ENCODE data around the gene GABRP. TPM values are rescaled to one million over a fixed set of nuclear protein-coding genes. Genes with fewer than 3 reads are reported as not detected.

The GABRP gene
- total and polyA plus RNA-seq, 2 experiments from 2014 or later = 3.6 to 6.3 TPM

- Histone ChIP-seq H3K36me3 (ENCODE audit: insufficient read depth) (no peaks in the 10 kb centered on the region), H4K20me1 (replicated peaks; ENCODE audit: insufficient read depth) (no peaks in the 10 kb centered on the region), H3K27ac (ENCODE audit: low read depth) (no peak overlapping the region), H3K27me3 (ENCODE audit: insufficient read depth) (no peaks in the 10 kb centered on the region), H3K9me2 (ENCODE audit: insufficient read depth) (peaks cover 41% of the 10 kb centered on the region), H3K4me3 (no peak overlapping the region), H3K79me2 (replicated peaks; ENCODE audit: insufficient read depth) (no peaks in the 10 kb centered on the region), H3K4me1 (ENCODE audit: insufficient read depth) (peaks cover 9% of the 10 kb centered on the region; the same call in 1 of the 2 replicates), H2AFZ (no peak overlapping the region), H3F3A (replicated peaks; ENCODE audit: low read depth) (peaks cover 5% of the 10 kb centered on the region; the same call in 1 of the 2 replicates), H3K4me2 (no peak overlapping the region)
- Mint-ChIP-seq H3K4me3 (no peak overlapping the region), H3K27me3 (ENCODE audit: insufficient read depth, low read depth, poor library complexity) (peaks cover 9% of the 10 kb centered on the region), H3K4me1 (peaks cover 22% of the 10 kb centered on the region), H3K36me3 (ENCODE audit: low read depth) (peaks cover 16% of the 10 kb centered on the region), H3K9me3 (peaks cover 4% of the 10 kb centered on the region; the same call in 1 of the 3 replicates), H3K27ac (no peak overlapping the region)
- TF ChIP-seq JUNB (IDR thresholded peaks at IDR 0.05; ENCODE audit: unreplicated experiment) = no peak
- DNase-seq (ENCODE audit: low spot score) = no peak
- ATAC-seq = no peak
These were observed 26.8 kb upstream of the GABRP start for GRCh38 chr5:170756691-170757090.

GRCh38 chr5:170757182-170757601, 26.3 kb upstream of the GABRP start:
- H3K79me2 ChIP-seq (replicated peaks; ENCODE audit: insufficient read depth) = no peaks in the 10 kb centered on the region
- H3K27ac ChIP-seq (ENCODE audit: low read depth) = no peak overlapping the region
- H3K36me3 ChIP-seq (ENCODE audit: insufficient read depth) = no peaks in the 10 kb centered on the region
- peaks cover 5% of the 10 kb centered on the region; the same call in 1 of the 2 replicates for H3F3A ChIP-seq (replicated peaks; ENCODE audit: low read depth)
- H4K20me1 ChIP-seq (replicated peaks; ENCODE audit: insufficient read depth) = no peaks in the 10 kb centered on the region
- Mint-ChIP-seq H3K4me1 (peaks cover 22% of the 10 kb centered on the region), H3K27me3 (ENCODE audit: insufficient read depth, low read depth, poor library complexity) (peaks cover 12% of the 10 kb centered on the region), H3K4me3 (no peak overlapping the region), H3K9me3 (peaks cover 4% of the 10 kb centered on the region; the same call in 1 of the 3 replicates), H3K36me3 (ENCODE audit: low read depth) (peaks cover 16% of the 10 kb centered on the region), H3K27ac (no peak overlapping the region)
- H3K4me2 ChIP-seq = no peak overlapping the region
- no peak overlapping the region for H3K4me3 ChIP-seq
- no peak overlapping the region for H2AFZ ChIP-seq
- ATAC-seq (no peak), DNase-seq (ENCODE audit: low spot score) (no peak)
- peaks cover 9% of the 10 kb centered on the region; the same call in 1 of the 2 replicates for H3K4me1 ChIP-seq (ENCODE audit: insufficient read depth)
- peaks cover 39% of the 10 kb centered on the region for H3K9me2 ChIP-seq (ENCODE audit: insufficient read depth)
- no peaks in the 10 kb centered on the region for H3K27me3 ChIP-seq (ENCODE audit: insufficient read depth)
- TF ChIP-seq EZH2 (IDR thresholded peaks at IDR 0.05; ENCODE audit: low read depth, unreplicated experiment) = no peak
- TF ChIP-seq ZNF114 (CRISPR knock-in tag; IDR thresholded peaks at IDR 0.05) = no peak
- TF ChIP-seq STAT1 (IDR thresholded peaks at IDR 0.05; ENCODE audit: unreplicated experiment) = no peak
- no peak for TF ChIP-seq NANOG (IDR thresholded peaks at IDR 0.05; ENCODE audit: borderline replicate concordance)
- TF ChIP-seq POLR2AphosphoS5 (IDR thresholded peaks at IDR 0.05; ENCODE audit: low read depth) = no peak
- TF ChIP-seq REST (IDR thresholded peaks at IDR 0.05; ENCODE audit: unreplicated experiment) = no peak
- TF ChIP-seq ETS1 (IDR thresholded peaks at IDR 0.05) = no peak
- no peak for TF ChIP-seq JUNB (IDR thresholded peaks at IDR 0.05; ENCODE audit: unreplicated experiment)
- no peak for TF ChIP-seq CTCF (conservative IDR thresholded peaks at IDR 0.05; ENCODE audit: low read depth in 2 of 2)
- TF ChIP-seq ZNF331 (CRISPR knock-in tag; IDR thresholded peaks at IDR 0.05; ENCODE audit: low read depth) = no peak

Data from GM23338 (cell line).